NB4 (cell line): ENCODE results near the gene DGLUCY.

Source experiments
- MYC ChIP-seq: IDR thresholded peaks from 2 replicates; pipeline ENCODE4 v1.6.1; 2011; ENCODE audit warnings: low read depth, low read length
- POLR2A ChIP-seq: IDR thresholded peaks from 2 replicates; pipeline ENCODE4 v1.6.1; 2011; ENCODE audit warnings: mild to moderate bottlenecking; ENCODE audit not compliant: insufficient read length; ENCODE audit errors: extremely low read depth
- TF ChIP-seq, protein P1 (sequence below): IDR thresholded peaks from one replicate; pipeline ENCODE4 v1.5.1; 2012; ENCODE audit warnings: low read depth, low read length
- TF ChIP-seq, protein P2 (sequence below): IDR thresholded peaks from 2 replicates; pipeline ENCODE4 v1.6.1; 2011; ENCODE audit warnings: low read depth, low read length

DNA sequence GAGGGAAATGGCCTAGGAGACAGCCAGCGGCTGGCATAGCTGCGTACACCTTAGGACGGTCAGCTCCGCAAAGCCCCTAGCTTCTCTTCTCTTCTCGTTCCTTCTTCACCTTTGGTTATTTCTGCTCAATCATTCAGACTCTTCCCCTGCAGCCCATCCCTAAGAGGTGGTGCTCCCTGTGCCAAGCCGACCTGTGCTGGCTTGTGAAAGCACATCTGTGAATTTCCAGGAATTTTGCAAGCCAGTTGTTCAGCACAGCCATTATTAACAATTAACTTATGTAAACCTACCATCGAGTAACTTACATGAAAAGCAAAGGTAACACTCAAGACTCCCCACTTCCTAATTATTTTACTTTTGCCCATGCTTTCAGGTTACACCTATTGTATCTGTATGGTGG lies 151.5 kb downstream of the DGLUCY start:
- TF ChIP-seq, protein P1, sequence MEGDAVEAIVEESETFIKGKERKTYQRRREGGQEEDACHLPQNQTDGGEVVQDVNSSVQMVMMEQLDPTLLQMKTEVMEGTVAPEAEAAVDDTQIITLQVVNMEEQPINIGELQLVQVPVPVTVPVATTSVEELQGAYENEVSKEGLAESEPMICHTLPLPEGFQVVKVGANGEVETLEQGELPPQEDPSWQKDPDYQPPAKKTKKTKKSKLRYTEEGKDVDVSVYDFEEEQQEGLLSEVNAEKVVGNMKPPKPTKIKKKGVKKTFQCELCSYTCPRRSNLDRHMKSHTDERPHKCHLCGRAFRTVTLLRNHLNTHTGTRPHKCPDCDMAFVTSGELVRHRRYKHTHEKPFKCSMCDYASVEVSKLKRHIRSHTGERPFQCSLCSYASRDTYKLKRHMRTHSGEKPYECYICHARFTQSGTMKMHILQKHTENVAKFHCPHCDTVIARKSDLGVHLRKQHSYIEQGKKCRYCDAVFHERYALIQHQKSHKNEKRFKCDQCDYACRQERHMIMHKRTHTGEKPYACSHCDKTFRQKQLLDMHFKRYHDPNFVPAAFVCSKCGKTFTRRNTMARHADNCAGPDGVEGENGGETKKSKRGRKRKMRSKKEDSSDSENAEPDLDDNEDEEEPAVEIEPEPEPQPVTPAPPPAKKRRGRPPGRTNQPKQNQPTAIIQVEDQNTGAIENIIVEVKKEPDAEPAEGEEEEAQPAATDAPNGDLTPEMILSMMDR, result no peak
- TF ChIP-seq POLR2A (no peak), MYC (no peak)
- TF ChIP-seq, protein P2, sequence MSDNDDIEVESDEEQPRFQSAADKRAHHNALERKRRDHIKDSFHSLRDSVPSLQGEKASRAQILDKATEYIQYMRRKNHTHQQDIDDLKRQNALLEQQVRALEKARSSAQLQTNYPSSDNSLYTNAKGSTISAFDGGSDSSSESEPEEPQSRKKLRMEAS, result no peak
